Heart left ventricle (tissue), 13 donors: Measurements from ENCODE around the gene FILIP1.

ENCODE experiments used
- POLR2A ChIP-seq, 2 donors: fragments of 450-650 bp; IDR thresholded peaks; one replicate each; pipeline ENCODE4 v1.6.1; 2017; ENCODE audit warnings: antibody characterized with exemption in 2 of 2, mild to moderate bottlenecking in 2 of 2, moderate library complexity in 2 of 2
- TF ChIP-seq, protein P1 (sequence below), 12 donors: fragments of 200-600 bp; sonication (generic) in 4 of 12; IDR thresholded peaks; one replicate each; pipeline versions ENCODE4 v1.5.0 to v1.8.0; 2018 to 2022; ENCODE audit warnings: antibody characterized with exemption in 12 of 12, mild to moderate bottlenecking in 5 of 12
- donor health status: ischemic (EF 13 %, LVEDD 7.1; RV severe dilation, severe dysfunction).
- donor health status: DM: no; HTN: yes; CAD: no.
- donor health status: DM: no; HTN: no; CAD: no.
- donor health status: ischemic (EF 25% LVEDD 6.9; RV normal size, moderate dysfunction).
- donor health status: ischemic (EF 25% LVEDD 5.7; RV mildly dilated, moderate dysfunction).
- donor health status: ischemic (EF 35%, LVEDD 5.7; RV mildly dilated, moderate dysfunction).
- donor health status: nonischemic (EF 11% LVEDD 7.7; RV severe dilation, severe dysfunction).
- donor health status: DM: yes; HTN: yes; CAD: no.
- donor health status: PGD.
- donor health status: ischemic (EF 29% LVEDD 5.4; RV normal size, mild dysfunction).
- donor health status: nonischemic (EF 23%, LVEDD 6.1; RV moderate dilation, normal function).

GRCh38 chr6:75307364-75308004, 186.1 kb downstream of the FILIP1 start:
- TF ChIP-seq POLR2A (IDR thresholded peaks at IDR 0.05): no peak
- TF ChIP-seq, protein P1, sequence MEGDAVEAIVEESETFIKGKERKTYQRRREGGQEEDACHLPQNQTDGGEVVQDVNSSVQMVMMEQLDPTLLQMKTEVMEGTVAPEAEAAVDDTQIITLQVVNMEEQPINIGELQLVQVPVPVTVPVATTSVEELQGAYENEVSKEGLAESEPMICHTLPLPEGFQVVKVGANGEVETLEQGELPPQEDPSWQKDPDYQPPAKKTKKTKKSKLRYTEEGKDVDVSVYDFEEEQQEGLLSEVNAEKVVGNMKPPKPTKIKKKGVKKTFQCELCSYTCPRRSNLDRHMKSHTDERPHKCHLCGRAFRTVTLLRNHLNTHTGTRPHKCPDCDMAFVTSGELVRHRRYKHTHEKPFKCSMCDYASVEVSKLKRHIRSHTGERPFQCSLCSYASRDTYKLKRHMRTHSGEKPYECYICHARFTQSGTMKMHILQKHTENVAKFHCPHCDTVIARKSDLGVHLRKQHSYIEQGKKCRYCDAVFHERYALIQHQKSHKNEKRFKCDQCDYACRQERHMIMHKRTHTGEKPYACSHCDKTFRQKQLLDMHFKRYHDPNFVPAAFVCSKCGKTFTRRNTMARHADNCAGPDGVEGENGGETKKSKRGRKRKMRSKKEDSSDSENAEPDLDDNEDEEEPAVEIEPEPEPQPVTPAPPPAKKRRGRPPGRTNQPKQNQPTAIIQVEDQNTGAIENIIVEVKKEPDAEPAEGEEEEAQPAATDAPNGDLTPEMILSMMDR (IDR thresholded peaks at IDR 0.05): no peak
